Stimulated activated CD4-positive, alpha-beta T cell treated with anti-CD3 and anti-CD28 coated beads, TNF-alpha, amount 100 ng/mL, for 48 hours (primary cell): ENCODE measurements around the gene FBXL17.

Experiments
- DNase-seq, 3 donors: peaks; one replicate each; pipeline ENCODE4 v3.0.0-alpha.2; 2020; ENCODE audit warnings: low read depth in 3 of 3

The FBXL17 gene

GRCh38 chr5:108084105-108084504 is 297.8 kb downstream of the FBXL17 start:
- DNase-seq: no peak

GRCh38 chr5:108083232-108083631 is 298.7 kb downstream of the FBXL17 start:
- no peak for DNase-seq

- no peak for DNase-seq
Observed at GRCh38 chr5:108081707-108082106, 300.2 kb downstream of the FBXL17 start.

- DNase-seq: no peak
Observed at GRCh38 chr5:108079753-108080152, 302.1 kb downstream of the FBXL17 start.

GRCh38 chr5:108078882-108079281 is 303.0 kb downstream of the FBXL17 start:
- DNase-seq: no peak

GRCh38 chr5:108078345-108078744 is 303.6 kb downstream of the FBXL17 start:
- DNase-seq: no peak

- DNase-seq: no peak
Observed at GRCh38 chr5:108074626-108075025, 307.3 kb downstream of the FBXL17 start.

GRCh38 chr5:108064302-108064701 is 317.6 kb downstream of the FBXL17 start:
- no peak for DNase-seq

GRCh38 chr5:108061941-108062340 is 320.0 kb downstream of the FBXL17 start:
- no peak for DNase-seq

- no peak for DNase-seq
Observed at GRCh38 chr5:108060340-108060739, 321.6 kb downstream of the FBXL17 start.

GRCh38 chr5:108059334-108059733 is 322.6 kb downstream of the FBXL17 start:
- DNase-seq: no peak

- no peak for DNase-seq
Observed at GRCh38 chr5:108054349-108054748, 327.5 kb downstream of the FBXL17 start.

GRCh38 chr5:108046955-108047670 is 334.8 kb downstream of the FBXL17 start:
- no peak for DNase-seq

- DNase-seq: no peak
Observed at GRCh38 chr5:108036482-108036881, 345.4 kb downstream of the FBXL17 start.

GRCh38 chr5:108028883-108029282 is 353.0 kb downstream of the FBXL17 start:
- DNase-seq: no peak

- no peak for DNase-seq
Observed at GRCh38 chr5:108028412-108028811, 353.5 kb downstream of the FBXL17 start.

- DNase-seq: no peak
Observed at GRCh38 chr5:108025957-108026356, 355.9 kb downstream of the FBXL17 start.

GRCh38 chr5:108024986-108025385 is 356.9 kb downstream of the FBXL17 start:
- no peak for DNase-seq

- DNase-seq: no peak
Observed at GRCh38 chr5:108016101-108016500, 365.8 kb downstream of the FBXL17 start.

- no peak for DNase-seq
Observed at GRCh38 chr5:108006791-108007190, 375.1 kb downstream of the FBXL17 start.

GRCh38 chr5:108003178-108003577 is 378.7 kb downstream of the FBXL17 start:
- no peak for DNase-seq

GRCh38 chr5:108001222-108001621 is 380.7 kb downstream of the FBXL17 start:
- DNase-seq: no peak

GRCh38 chr5:107997338-107997980 is 384.4 kb downstream of the FBXL17 start:
- no peak for DNase-seq

- DNase-seq: no peak
Observed at GRCh38 chr5:107993341-107993740, 388.6 kb downstream of the FBXL17 start.
